ENCODE data around the gene NR2C2AP.

NR2C2AP gene

DNA sequence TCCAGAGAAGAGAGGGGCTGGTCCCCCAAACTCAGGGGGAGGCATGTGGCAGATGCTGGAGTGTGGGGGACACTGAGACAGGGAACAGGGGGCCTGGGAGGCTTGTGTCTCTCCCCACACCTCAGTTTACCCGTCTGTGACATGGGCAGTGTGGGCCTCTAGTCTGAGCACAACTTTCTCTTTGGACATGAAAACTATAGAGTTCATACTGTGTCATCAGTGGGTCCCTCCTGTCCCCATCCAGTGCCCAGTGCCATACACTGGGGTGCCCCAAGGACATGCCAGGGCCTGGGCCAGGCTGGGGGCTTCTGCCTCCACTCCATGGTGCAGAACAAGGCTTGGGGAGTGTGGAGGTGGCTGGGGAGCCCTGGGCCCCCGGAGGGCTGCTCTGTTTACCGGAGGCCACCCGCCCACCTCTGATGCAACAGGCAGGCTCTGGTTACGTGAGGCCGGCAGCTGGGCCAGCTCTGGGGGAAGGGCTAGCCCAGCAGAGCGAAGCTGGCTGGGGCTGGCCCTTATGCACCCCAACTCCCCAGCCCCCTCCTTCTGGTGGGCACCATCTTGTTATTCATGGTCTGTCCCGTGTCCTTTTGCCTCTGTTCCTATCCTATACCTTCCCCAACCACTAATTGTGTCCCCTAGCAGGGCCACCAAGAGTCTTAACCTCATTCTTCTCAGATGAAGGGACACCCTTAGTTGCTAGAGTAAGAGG is 31.2 kb downstream of the NR2C2AP start:
- Histone ChIP-seq H3K4me3 (ENCODE audit: low read length) (no peak overlapping the region), H3K27me3 (ENCODE audit: insufficient read depth, low read length) (peaks cover 48% of the 10 kb centered on the region), H3K36me3 (ENCODE audit: insufficient read depth, low read depth, low read length) (no peaks in the 10 kb centered on the region), H3K9me3 (ENCODE audit: insufficient read depth, low read depth, low read length) (no peaks in the 10 kb centered on the region), H3K27ac (ENCODE audit: low read length) (no peak overlapping the region), H3K9ac (ENCODE audit: low read depth, low read length) (no peak overlapping the region), H3K4me1 (ENCODE audit: insufficient read depth, low read length) (peaks cover 5% of the 10 kb centered on the region; the same call in 1 of the 2 replicates)

DNA sequence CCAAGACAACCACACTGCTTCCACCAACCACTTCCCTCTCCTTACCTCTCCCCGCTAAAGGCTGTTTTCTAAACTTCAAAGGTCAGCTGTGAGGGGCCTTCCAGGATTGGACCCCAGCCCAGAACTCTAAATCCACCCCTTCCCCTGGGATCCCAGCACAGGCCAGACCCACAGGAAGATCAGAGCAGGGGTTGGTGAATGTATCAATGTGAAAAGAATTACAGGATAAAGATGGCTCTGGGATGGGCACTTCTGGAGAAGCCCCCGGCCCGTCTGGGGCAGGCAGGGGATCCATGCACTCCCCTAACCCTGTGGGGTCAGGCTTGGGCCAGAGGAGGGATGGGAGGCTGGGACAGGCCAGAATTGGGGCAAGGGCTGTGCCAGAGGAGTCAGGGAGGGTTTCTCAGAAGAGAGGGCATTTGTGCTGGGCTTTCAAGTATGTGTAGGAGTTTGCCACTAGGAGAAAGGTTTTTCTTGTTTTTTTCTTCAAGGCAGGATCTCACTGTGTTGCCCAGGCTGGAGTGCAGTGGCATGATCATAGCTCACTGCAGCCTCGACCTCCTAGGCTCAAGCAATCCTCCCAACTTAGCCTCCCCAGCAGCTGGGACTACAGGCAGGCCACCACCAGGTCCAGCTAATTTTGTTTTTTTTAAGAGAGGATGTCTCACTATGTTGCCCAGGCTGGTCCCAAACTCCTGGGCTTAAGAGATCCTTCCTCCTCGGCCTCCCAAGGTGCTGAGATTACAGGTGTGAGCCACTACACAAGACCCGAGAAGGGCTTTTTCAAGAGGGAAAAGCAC is 32.1 kb downstream of the NR2C2AP start:
- Histone ChIP-seq H3K9ac (ENCODE audit: low read depth, low read length) (no peak overlapping the region), H3K4me3 (ENCODE audit: low read length) (peak overlapping the region; percentile 41; the same call in 1 of the 2 replicates), H3K27me3 (ENCODE audit: insufficient read depth, low read length) (peaks cover 48% of the 10 kb centered on the region), H3K9me3 (ENCODE audit: insufficient read depth, low read depth, low read length) (no peaks in the 10 kb centered on the region), H3K36me3 (ENCODE audit: insufficient read depth, low read depth, low read length) (no peaks in the 10 kb centered on the region), H3K27ac (ENCODE audit: low read length) (no peak overlapping the region), H3K4me1 (ENCODE audit: insufficient read depth, low read length) (peaks cover 5% of the 10 kb centered on the region; the same call in 1 of the 2 replicates)

DNA sequence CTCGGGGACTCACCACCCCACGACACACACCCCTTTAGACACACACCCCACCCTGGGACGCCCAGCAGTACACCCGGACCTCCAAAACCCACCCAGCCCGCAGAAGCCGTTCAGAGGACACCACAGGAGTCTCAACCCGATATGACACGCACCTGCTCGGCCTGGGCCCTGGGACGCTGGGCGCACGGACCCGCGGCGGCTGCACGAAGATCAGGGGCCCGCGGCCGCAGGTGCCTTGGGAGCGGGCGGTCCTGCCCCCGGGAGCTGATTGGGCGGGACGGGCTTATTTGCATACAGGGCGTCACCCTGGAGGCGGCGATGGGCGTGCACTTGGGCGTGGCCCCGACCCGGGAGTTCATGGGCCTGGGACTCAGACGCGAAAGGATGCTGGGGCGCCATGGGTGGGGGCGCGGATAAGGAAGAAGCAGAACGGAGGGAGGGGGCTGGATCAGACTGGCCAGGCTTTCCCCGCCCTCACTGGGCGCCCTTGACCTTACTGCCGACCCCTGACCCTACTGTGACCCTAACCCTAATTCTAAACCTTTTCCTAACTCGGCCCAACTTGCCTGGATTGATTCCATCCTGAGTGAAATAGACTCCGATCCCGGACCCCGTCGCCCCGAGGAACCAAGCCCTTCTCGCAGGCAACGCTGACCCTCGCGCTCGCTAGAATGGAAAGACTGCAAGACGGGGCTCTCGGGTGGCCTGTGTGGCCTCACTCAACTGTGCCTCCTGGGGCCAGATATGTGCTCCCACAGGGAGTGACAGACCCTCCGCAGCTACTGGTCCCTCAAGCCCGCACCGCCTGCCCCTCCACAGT is 33.0 kb downstream of the NR2C2AP start, which contains the start of gene MEF2B:
MEF2B (minus strand) TSS at position 211 of the 820 bp plus-strand sequence. CDS start 19,528 bp downstream, outside the sequence.
- peak within 1 kb of the TSS; percentile 41 for H3K4me3 ChIP-seq (ENCODE audit: low read length)
- H3K9me3 ChIP-seq (ENCODE audit: insufficient read depth, low read depth, low read length), result no peaks in the 10 kb centered on the region
- no peak within 1 kb of the TSS for H3K9ac ChIP-seq (ENCODE audit: low read depth, low read length)
- H3K36me3 ChIP-seq (ENCODE audit: insufficient read depth, low read depth, low read length), result no peaks in the 10 kb centered on the region
- H3K27me3 ChIP-seq (ENCODE audit: insufficient read depth, low read length), result peaks cover 48% of the 10 kb centered on the region
- H3K27ac ChIP-seq (ENCODE audit: low read length), result no peak within 1 kb of the TSS
- H3K4me1 ChIP-seq (ENCODE audit: insufficient read depth, low read length), result peaks cover 5% of the 10 kb centered on the region; the same call in 1 of the 2 replicates

DNA sequence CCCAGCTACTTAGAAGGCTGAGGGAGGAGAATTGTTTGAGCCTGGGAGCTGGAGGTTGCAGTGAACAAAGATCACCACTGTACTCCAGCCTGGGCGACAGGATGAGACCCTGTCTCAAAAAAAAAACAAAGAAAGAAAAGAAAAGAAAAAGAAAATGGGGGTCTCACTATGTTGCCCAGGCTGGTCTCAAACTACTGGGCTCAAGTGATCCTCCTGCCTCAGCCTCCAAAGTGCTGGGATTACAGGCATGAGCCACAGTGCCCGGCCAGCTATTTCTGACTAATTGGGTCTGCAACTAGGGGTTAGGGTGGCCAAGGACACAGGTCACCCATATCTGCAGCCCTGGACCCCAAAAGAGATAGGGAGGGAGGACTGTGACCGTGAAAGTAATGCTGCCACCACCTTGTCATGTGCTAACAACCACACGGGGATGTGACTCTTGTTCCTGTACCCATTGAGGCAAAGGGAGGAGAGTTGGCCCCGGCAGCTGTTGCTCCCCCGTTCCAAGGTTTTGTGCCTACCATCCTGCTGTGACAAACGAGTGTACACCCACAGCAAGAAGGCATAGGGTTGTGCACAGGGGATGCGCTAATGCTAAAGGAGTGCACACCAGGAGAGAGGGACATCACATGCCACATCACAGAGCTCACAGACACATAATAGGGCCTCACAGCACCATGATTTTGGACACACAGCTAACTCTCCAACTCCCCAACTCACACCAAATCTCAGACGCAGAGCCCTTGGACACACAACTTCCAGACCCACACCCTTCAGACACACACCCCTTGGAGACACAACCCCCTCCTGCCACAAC is 33.8 kb downstream of the NR2C2AP start:
- no peak overlapping the region for H3K9ac ChIP-seq (ENCODE audit: low read depth, low read length)
- no peaks in the 10 kb centered on the region for H3K9me3 ChIP-seq (ENCODE audit: insufficient read depth, low read depth, low read length)
- H3K4me3 ChIP-seq (ENCODE audit: low read length), result peak overlapping the region; percentile 35
- H3K36me3 ChIP-seq (ENCODE audit: insufficient read depth, low read depth, low read length), result no peaks in the 10 kb centered on the region
- H3K4me1 ChIP-seq (ENCODE audit: insufficient read depth, low read length), result peaks cover 5% of the 10 kb centered on the region; the same call in 1 of the 2 replicates
- H3K27me3 ChIP-seq (ENCODE audit: insufficient read depth, low read length), result peaks cover 48% of the 10 kb centered on the region
- no peak overlapping the region for H3K27ac ChIP-seq (ENCODE audit: low read length)

DNA sequence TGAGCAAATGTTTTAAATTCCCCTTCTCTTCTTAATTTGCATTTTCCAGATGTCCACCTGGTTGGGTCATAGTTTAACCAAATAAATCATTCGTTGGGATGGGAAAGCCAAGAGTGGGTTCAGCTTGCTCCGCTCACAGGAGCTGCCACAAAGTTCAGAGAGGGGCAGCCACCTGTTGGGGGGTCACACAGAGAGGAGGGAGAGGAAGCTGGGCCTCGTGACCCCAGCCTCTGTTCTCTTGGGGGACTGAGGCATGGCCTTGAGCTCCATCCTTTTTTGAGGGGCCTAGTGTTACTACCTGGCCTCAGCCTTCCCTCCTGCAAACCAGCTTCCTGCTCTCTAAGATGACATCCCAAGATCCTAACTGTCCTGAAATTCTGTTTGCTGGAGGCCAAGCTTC is 35.6 kb downstream of the NR2C2AP start:
- no peak overlapping the region for H3K4me3 ChIP-seq (ENCODE audit: low read length)
- no peaks in the 10 kb centered on the region for H3K36me3 ChIP-seq (ENCODE audit: insufficient read depth, low read depth, low read length)
- H3K27me3 ChIP-seq (ENCODE audit: insufficient read depth, low read length), result peaks cover 47% of the 10 kb centered on the region
- no peak overlapping the region for H3K27ac ChIP-seq (ENCODE audit: low read length)
- no peaks in the 10 kb centered on the region for H3K9me3 ChIP-seq (ENCODE audit: insufficient read depth, low read depth, low read length)
- H3K4me1 ChIP-seq (ENCODE audit: insufficient read depth, low read length), result peaks cover 5% of the 10 kb centered on the region; the same call in 1 of the 2 replicates
- H3K9ac ChIP-seq (ENCODE audit: low read depth, low read length), result no peak overlapping the region

DNA sequence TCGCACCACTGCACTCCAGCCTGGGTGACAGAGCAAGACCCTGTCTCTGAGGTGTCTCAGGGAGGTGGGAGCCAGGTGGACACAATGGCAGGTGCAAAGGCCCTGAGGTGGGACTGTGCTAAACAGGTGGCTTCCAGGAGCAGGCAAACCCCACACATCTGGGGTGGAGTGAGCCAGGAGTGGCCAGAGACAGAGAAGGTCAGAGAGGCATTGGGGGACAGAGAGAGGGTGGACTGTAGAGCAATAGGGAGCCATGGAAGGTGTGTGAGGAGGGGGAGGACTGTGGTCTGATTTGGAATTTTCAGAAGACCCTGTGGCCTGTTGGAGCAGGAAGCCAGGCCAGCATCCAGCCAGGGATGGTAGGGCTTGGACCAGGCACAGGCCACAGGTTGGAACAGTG is 37.8 kb downstream of the NR2C2AP start:
- Histone ChIP-seq H3K27ac (ENCODE audit: low read length) (no peak overlapping the region), H3K9ac (ENCODE audit: low read depth, low read length) (no peak overlapping the region), H3K9me3 (ENCODE audit: insufficient read depth, low read depth, low read length) (no peaks in the 10 kb centered on the region), H3K4me3 (ENCODE audit: low read length) (no peak overlapping the region), H3K36me3 (ENCODE audit: insufficient read depth, low read depth, low read length) (no peaks in the 10 kb centered on the region), H3K27me3 (ENCODE audit: insufficient read depth, low read length) (peaks cover 28% of the 10 kb centered on the region), H3K4me1 (ENCODE audit: insufficient read depth, low read length) (peaks cover 6% of the 10 kb centered on the region; the same call in 1 of the 2 replicates)

DNA sequence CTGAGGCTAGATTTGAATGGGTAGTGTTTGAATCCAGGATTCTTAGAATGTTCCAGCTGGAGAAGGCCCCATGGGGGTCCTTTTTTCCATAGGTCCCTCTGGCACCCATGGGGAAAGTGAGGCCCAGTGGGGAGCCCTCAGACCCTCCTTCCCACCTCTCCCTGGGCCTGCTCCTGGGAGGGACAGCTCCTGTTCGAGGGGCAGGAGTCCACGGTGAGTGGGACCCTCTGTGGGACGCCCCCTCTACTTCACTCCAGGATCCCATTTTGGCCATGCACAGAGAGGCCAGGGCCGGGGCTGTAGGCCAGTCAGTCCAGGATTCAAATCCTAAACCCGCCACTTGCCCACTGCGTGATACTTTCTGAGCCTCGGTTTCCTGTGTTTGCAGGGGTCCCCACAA is 40.7 kb downstream of the NR2C2AP start:
- H3K4me3 ChIP-seq (ENCODE audit: low read length), result no peak overlapping the region
- H3K36me3 ChIP-seq (ENCODE audit: insufficient read depth, low read depth, low read length), result no peaks in the 10 kb centered on the region
- H3K9ac ChIP-seq (ENCODE audit: low read depth, low read length), result no peak overlapping the region
- peaks cover 1% of the 10 kb centered on the region; the same call in 1 of the 2 replicates for H3K27me3 ChIP-seq (ENCODE audit: insufficient read depth, low read length)
- H3K9me3 ChIP-seq (ENCODE audit: insufficient read depth, low read depth, low read length), result no peaks in the 10 kb centered on the region
- no peak overlapping the region for H3K27ac ChIP-seq (ENCODE audit: low read length)
- H3K4me1 ChIP-seq (ENCODE audit: insufficient read depth, low read length), result peaks cover 3% of the 10 kb centered on the region; the same call in 1 of the 2 replicates

DNA sequence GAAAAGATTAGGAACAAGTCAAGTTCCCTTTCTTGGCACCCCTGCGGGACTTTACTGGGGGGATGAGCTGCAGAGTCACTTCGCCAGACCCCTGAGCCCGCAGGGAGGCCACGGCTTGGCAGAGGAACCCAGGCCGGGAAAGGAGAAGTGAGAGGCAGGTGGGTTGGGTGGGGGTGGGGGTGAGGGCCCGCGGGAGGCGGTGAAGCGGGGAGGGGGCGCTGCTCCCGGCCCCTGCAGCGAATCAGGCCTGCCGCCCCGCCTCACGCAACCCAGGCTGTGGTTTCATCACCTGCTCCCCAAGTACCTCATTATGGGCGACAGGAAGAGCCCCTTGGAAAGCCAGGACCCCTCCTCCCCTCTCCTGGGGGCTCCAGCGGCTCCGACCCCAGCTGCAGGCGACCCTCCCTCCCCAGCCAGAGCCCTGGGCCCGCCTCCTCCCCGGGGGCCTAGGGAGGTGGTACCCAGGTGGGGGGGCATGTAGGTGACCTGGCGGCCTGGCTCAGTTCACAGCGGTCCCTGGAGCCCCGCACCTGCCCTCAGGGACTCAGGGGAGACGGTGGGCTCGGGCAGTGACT is 42.7 kb downstream of the NR2C2AP start:
- no peak overlapping the region for H3K4me3 ChIP-seq (ENCODE audit: low read length)
- H3K36me3 ChIP-seq (ENCODE audit: insufficient read depth, low read depth, low read length), result no peaks in the 10 kb centered on the region
- H3K4me1 ChIP-seq (ENCODE audit: insufficient read depth, low read length), result peaks cover 3% of the 10 kb centered on the region; the same call in 1 of the 2 replicates
- peak overlapping the region; percentile 32; the same call in 1 of the 2 replicates for H3K9ac ChIP-seq (ENCODE audit: low read depth, low read length)
- no peaks in the 10 kb centered on the region for H3K9me3 ChIP-seq (ENCODE audit: insufficient read depth, low read depth, low read length)
- no peak overlapping the region for H3K27ac ChIP-seq (ENCODE audit: low read length)
- no peaks in the 10 kb centered on the region; the same call in 1 of the 2 replicates for H3K27me3 ChIP-seq (ENCODE audit: insufficient read depth, low read length)

DNA sequence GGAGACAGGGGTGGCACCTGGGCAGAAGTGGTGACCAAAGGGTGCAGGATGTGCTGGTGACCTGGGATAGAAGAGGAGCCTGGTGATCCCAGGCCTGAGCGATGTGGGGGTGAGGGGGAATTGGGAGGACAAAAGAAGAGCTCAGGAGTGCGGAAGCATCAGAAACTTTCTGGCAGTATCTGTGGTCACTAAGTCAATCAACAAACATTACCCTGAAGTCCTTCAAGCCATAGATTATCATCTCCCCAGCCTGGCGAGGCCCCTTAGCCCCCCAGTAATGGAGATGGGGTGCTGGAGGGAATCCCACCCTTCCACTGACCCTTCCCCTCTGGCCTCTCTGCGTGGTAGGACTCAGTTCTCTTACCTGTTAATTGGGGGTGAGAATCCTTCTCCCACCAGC is 43.7 kb downstream of the NR2C2AP start:
- no peak overlapping the region for H3K4me3 ChIP-seq (ENCODE audit: low read length)
- H3K36me3 ChIP-seq (ENCODE audit: insufficient read depth, low read depth, low read length), result no peaks in the 10 kb centered on the region
- peaks cover 3% of the 10 kb centered on the region; the same call in 1 of the 2 replicates for H3K4me1 ChIP-seq (ENCODE audit: insufficient read depth, low read length)
- H3K9me3 ChIP-seq (ENCODE audit: insufficient read depth, low read depth, low read length), result no peaks in the 10 kb centered on the region
- H3K27me3 ChIP-seq (ENCODE audit: insufficient read depth, low read length), result no peaks in the 10 kb centered on the region; the same call in 1 of the 2 replicates
- no peak overlapping the region for H3K9ac ChIP-seq (ENCODE audit: low read depth, low read length)
- H3K27ac ChIP-seq (ENCODE audit: low read length), result no peak overlapping the region

DNA sequence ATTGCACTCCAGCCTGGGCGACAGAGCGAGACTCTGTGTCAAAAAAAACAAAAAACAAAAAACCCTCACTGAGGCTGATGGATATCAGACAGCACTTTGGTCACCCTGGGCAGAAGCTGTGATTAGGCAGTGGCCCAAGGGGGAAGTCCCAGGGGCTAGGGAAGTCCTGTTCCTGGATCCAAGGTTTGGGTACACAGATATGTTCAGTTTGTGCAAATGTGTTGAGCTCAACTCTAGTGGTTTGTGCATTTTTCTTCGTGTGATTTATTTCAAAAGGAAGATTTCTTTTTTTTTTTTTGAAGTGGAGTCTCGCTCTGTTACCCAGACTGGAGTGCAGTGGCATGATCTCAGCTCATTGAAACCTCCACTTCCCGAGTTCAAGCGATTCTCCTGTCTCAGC is 45.4 kb downstream of the NR2C2AP start:
- Histone ChIP-seq H3K4me3 (ENCODE audit: low read length) (no peak overlapping the region), H3K27me3 (ENCODE audit: insufficient read depth, low read length) (no peaks in the 10 kb centered on the region; the same call in 1 of the 2 replicates), H3K4me1 (ENCODE audit: insufficient read depth, low read length) (peaks cover 3% of the 10 kb centered on the region; the same call in 1 of the 2 replicates), H3K9me3 (ENCODE audit: insufficient read depth, low read depth, low read length) (no peaks in the 10 kb centered on the region), H3K36me3 (ENCODE audit: insufficient read depth, low read depth, low read length) (no peaks in the 10 kb centered on the region), H3K27ac (ENCODE audit: low read length) (no peak overlapping the region), H3K9ac (ENCODE audit: low read depth, low read length) (no peak overlapping the region)
